Upper lobe of left lung (tissue), 6 donors: ENCODE results near the gene F11R. TPM values are rescaled to one million over a fixed set of nuclear protein-coding genes. Genes with fewer than 3 reads are reported as not detected.
A peak's percentile ranks its signal among the peaks of the same experiment; 100 is the strongest.

Source experiments
- ATAC-seq, 2 donors: fragments of 200-7000 bp; cut with Tn5 transposase; one replicate each; pipeline ENCODE4 v1.9.1; 2022; ENCODE audit warnings: mild to moderate bottlenecking in 2 of 2, moderate library complexity in 2 of 2; ENCODE audit not compliant: low FRiP score in 2 of 2
- DNase-seq, 2 donors: peaks; one replicate each; pipeline ENCODE4 v3.0.0-alpha.2; 2019 to 2020
- H3K27ac ChIP-seq, 4 donors: fragments of 200-600 bp; sonication (generic); one replicate each; pipeline ENCODE4 v1.5.1; 2016 to 2019
- H3K27me3 ChIP-seq, 4 donors: fragments of 200-600 bp; sonication (generic); one replicate each; pipeline ENCODE4 v1.5.1; 2017 to 2019
- H3K36me3 ChIP-seq, 4 donors: fragments of 200-600 bp; sonication (generic); one replicate each; pipeline ENCODE4 v1.5.1; 2016 to 2019
- H3K4me1 ChIP-seq, 4 donors: fragments of 200-600 bp; sonication (generic); one replicate each; pipeline ENCODE4 v1.5.1; 2018 to 2019
- H3K4me3 ChIP-seq, 4 donors: fragments of 200-600 bp; sonication (generic); one replicate each; pipeline ENCODE4 v1.5.1; 2017 to 2019; ENCODE audit warnings: mild to moderate bottlenecking in 2 of 4, moderate library complexity in 1 of 4
- H3K9me3 ChIP-seq, 4 donors: fragments of 200-600 bp; sonication (generic); one replicate each; pipeline ENCODE4 v1.5.1; 2018 to 2019
- EP300 ChIP-seq, 4 donors: sonication (generic); formaldehyde crosslinking; IDR thresholded peaks; one replicate each; pipeline ENCODE4 v1.5.1; 2017; ENCODE audit warnings: antibody characterized with exemption in 4 of 4, control low read depth in 2 of 4
- POLR2A ChIP-seq, 4 donors: fragments of 450-650 bp; IDR thresholded peaks; one replicate each; pipeline ENCODE4 v1.5.1; 2016 to 2017; ENCODE audit warnings: antibody characterized with exemption in 4 of 4, mild to moderate bottlenecking in 2 of 4
- POLR2AphosphoS5 ChIP-seq, 2 donors: sonication (generic); formaldehyde crosslinking; IDR thresholded peaks; one replicate each; pipeline ENCODE4 v1.5.1; 2017; ENCODE audit warnings: antibody characterized with exemption in 2 of 2
- WGBS, 2 donors: methylation state at CpG; one replicate each; pipeline ENCODE4 v1.1.5; 2017 to 2018; 5-methylcytosine and 5-hydroxymethylcytosine counted together
- total RNA-seq, 6 donors: library from RNA; depleted of rRNA in 4 of 6; stranded (reverse); fragments of >200 nt in 4 of 6; gene quantifications; one replicate each; pipeline versions ENCODE4 v1.1.0 to v1.2.1, GENCODE V29; 2016 to 2021
- TF ChIP-seq, protein P1 (sequence below), 6 experiments: fragments of 450-650 bp in 4 of 6; fragments of 200-600 bp in 2 of 6; sonication (generic) in 2 of 6; IDR thresholded peaks; one replicate each; pipeline ENCODE4 v1.5.1; 2016 to 2019; ENCODE audit warnings: antibody characterized with exemption in 6 of 6
- donor health status: DM: no; HTN: no; CAD: no; lungs with moderate emphysema.
- donor health status: DM: no; HTN: yes; CAD: no; lungs with severe emphysema.

The F11R gene
- total RNA-seq, 6 donors from 2014 or later: 99.0 to 209 (median 172) TPM

DNA sequence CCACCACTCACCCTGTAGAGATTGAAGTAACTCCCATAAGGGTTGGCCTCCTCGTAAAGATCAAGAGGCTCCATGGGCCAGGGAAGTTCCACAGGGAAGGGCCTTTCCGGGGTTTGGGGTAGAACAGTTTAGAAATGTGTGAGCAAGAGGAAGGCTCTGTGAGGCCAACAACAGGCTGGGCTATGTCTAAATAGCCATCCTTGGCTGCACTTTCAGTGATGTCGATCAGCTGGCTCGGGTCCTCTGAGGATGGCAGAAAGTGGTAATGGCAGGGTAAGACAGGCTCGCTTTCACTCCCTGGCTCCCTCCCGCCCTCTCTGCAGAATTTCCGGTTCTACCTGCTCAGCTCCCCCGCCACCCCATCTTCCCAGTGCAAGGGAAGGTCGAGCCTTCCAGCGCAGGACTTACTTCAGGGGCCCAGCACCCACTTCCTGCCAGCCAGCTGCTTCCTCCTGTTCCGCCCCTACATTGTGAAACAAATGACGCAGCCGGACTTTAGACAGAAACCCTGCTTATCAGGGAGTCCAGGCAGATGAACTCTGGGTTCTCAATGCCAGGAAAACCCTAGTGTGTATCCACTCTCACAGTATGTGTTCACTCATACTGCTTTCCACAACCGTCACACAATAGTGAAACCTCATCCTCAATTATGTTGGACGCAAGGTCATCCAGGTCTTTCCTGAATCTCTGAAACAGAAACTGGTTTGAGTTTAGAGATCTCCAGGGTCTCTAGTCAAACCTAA lies 7.3 kb downstream of the F11R start:
- Histone ChIP-seq H3K4me3 (peak overlapping the region in 3 of 4 donors; percentile 20 to 40 (median 22)), H3K36me3 (no peaks in the 10 kb centered on the region), H3K27me3 (no peaks in the 10 kb centered on the region), H3K4me1 (peaks cover 73 to 94% (median 76%) of the 10 kb centered on the region in 4 donors), H3K27ac (peak overlapping the region; percentile 91 to 96 (median 92)), H3K9me3 (no peaks in the 10 kb centered on the region)
- peak; percentile 93 to 94 for ATAC-seq
- peak in 1 of 2 donors; percentile 98 for DNase-seq
- WGBS, 2 donors: 6 to 14% methylated on average over 15 of the region's 15 CpGs
- TF ChIP-seq POLR2A (IDR thresholded peaks at IDR 0.05) (peak in 1 of 4 donors; percentile 79), POLR2AphosphoS5 (IDR thresholded peaks at IDR 0.05) (peak; percentile 96 to 99), EP300 (IDR thresholded peaks at IDR 0.05) (peak; percentile 92 to 98 (median 96))
- TF ChIP-seq, protein P1, sequence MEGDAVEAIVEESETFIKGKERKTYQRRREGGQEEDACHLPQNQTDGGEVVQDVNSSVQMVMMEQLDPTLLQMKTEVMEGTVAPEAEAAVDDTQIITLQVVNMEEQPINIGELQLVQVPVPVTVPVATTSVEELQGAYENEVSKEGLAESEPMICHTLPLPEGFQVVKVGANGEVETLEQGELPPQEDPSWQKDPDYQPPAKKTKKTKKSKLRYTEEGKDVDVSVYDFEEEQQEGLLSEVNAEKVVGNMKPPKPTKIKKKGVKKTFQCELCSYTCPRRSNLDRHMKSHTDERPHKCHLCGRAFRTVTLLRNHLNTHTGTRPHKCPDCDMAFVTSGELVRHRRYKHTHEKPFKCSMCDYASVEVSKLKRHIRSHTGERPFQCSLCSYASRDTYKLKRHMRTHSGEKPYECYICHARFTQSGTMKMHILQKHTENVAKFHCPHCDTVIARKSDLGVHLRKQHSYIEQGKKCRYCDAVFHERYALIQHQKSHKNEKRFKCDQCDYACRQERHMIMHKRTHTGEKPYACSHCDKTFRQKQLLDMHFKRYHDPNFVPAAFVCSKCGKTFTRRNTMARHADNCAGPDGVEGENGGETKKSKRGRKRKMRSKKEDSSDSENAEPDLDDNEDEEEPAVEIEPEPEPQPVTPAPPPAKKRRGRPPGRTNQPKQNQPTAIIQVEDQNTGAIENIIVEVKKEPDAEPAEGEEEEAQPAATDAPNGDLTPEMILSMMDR (IDR thresholded peaks at IDR 0.05): no peak

DNA sequence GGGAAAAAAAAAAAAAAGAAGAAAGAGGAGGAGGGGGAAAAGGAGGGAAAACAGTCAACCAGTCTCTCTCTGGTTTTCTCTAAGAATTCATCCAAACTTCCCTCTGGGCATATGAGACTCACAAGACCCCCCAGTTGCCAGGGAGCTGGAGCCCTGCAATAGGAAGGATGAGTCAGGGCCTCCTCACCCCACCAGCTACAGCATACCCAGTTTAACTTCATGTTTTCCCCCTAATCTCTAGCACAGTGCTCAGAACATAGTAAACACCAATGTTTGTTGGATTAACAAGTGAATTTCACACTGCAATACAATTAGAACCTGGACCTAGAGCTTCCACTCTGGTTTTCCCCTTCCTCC lies 7.8 kb downstream of the F11R start:
- Histone ChIP-seq H3K4me3 (peak overlapping the region in 3 of 4 donors; percentile 20 to 40 (median 22)), H3K4me1 (peaks cover 72 to 94% (median 74%) of the 10 kb centered on the region in 4 donors), H3K9me3 (no peaks in the 10 kb centered on the region), H3K27me3 (no peaks in the 10 kb centered on the region), H3K36me3 (peaks cover 0 to 2% (median 0%) of the 10 kb centered on the region in 4 donors), H3K27ac (peak overlapping the region; percentile 91 to 96 (median 92))
- ATAC-seq (peak in 1 of 2 donors; percentile 61), DNase-seq (peak in 1 of 2 donors; percentile 69)
- TF ChIP-seq POLR2AphosphoS5 (IDR thresholded peaks at IDR 0.05) (no peak), POLR2A (IDR thresholded peaks at IDR 0.05) (no peak), EP300 (IDR thresholded peaks at IDR 0.05) (no peak)
- TF ChIP-seq, protein P1 (IDR thresholded peaks at IDR 0.05): no peak

DNA sequence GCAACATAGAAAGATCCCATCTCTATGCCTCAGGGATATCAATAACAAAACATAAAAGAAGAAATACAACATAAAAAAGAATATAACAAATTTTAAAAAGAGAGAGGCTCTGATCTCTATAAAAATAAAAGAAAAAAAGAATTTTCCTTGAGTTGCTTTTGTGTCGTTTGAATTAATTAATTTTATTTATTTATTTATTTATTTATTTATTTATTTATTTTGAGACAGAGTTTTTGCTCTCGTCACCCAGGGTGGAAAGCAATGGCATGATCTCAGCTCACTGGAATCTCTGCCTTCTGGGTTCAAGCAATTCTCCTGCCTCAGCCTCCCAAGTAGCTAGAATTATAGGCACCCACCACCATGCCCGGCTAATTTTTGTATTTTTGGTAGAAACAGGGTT lies 8.5 kb downstream of the F11R start:
- no peak for ATAC-seq
- TF ChIP-seq EP300 (IDR thresholded peaks at IDR 0.05): no peak
- TF ChIP-seq POLR2AphosphoS5 (IDR thresholded peaks at IDR 0.05): no peak
- TF ChIP-seq POLR2A (IDR thresholded peaks at IDR 0.05): no peak
- TF ChIP-seq, protein P1 (IDR thresholded peaks at IDR 0.05): no peak
- peaks cover 69 to 94% (median 71%) of the 10 kb centered on the region in 4 donors for H3K4me1 ChIP-seq
- WGBS, 2 donors: 78 to 89% methylated on average over 3 of the region's 3 CpGs
- no peaks in the 10 kb centered on the region for H3K27me3 ChIP-seq
- H3K9me3 ChIP-seq: no peaks in the 10 kb centered on the region
- H3K27ac ChIP-seq: peak overlapping the region; percentile 91 to 96 (median 92)
- no peak overlapping the region for H3K4me3 ChIP-seq
- no peak for DNase-seq
- H3K36me3 ChIP-seq: peaks cover 0 to 6% (median 0%) of the 10 kb centered on the region in 4 donors

DNA sequence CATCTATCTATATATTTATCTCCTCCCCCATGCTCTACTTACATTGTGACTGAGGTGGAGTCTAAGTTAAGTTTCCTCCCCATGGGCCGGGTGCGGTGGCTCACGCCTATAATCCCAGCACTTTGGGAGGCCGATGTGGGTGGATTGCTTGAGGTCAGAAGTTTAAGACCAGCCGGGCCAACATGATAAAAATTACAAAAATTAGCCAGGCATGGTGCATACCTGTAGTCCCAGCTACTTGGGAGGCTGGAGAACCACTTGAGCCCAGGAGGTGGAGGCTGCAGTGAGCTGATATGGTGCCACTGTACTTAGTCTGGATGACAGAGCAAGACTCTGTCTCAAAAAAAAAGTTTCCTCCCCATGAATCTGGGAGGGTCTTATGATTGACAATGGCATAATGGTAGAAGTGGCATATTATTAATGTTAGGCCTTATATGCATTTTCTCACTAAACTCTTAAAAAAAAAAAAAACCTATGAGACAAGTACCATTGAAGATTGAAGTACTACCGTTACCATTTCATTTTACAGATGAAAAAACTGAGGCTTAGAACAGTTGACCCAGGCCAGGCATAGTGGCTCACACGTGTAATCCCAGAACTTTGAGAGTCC lies 11.2 kb downstream of the F11R start:
- ATAC-seq (no peak), DNase-seq (no peak)
- peak overlapping the region; percentile 7 to 65 (median 44) for H3K27ac ChIP-seq
- H3K9me3 ChIP-seq: no peaks in the 10 kb centered on the region
- peaks cover 0 to 6% (median 0%) of the 10 kb centered on the region in 4 donors for H3K36me3 ChIP-seq
- H3K27me3 ChIP-seq: no peaks in the 10 kb centered on the region
- no peak overlapping the region for H3K4me3 ChIP-seq
- no peak for TF ChIP-seq POLR2AphosphoS5 (IDR thresholded peaks at IDR 0.05)
- TF ChIP-seq POLR2A (IDR thresholded peaks at IDR 0.05): no peak
- TF ChIP-seq EP300 (IDR thresholded peaks at IDR 0.05): no peak
- 64 to 94% methylated on average over 7 of the region's 7 CpGs for WGBS, 2 donors
- H3K4me1 ChIP-seq: peaks cover 51 to 83% (median 60%) of the 10 kb centered on the region in 4 donors

DNA sequence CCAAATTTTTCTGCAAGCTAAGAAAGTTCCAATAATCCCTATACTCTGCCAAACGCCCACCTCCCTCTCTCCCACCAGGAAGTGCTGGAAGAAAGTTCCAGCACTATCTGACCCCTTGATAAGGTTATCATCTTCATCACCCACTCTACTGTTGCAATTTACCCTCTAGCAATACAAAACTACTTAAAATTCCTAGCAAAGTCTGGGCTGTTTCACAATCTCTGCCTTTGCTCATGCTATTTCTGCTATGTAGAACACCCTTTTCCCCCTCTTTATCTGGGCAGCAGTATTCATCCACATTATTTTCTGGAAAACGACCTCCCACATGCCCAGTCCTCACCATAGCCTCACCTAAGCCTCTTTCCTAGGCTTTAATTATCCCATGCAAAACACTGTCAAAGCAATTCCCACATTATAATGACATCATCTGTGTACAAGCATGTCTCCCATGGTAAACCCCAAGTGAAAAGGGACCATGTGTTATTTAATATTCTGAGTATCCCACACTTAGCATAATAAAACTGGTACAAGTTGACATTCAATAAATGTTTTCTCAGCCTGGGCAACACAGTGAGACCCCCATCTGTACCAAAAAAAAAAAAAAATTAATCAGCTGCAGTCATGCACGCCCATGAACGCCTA lies 12.0 kb downstream of the F11R start:
- Histone ChIP-seq H3K4me1 (peaks cover 44 to 78% (median 53%) of the 10 kb centered on the region in 4 donors), H3K9me3 (no peaks in the 10 kb centered on the region), H3K36me3 (peaks cover 0 to 6% (median 0%) of the 10 kb centered on the region in 4 donors), H3K27me3 (no peaks in the 10 kb centered on the region), H3K27ac (peak overlapping the region; percentile 7 to 65 (median 37)), H3K4me3 (no peak overlapping the region)
- peak in 1 of 2 donors; percentile 27 for TF ChIP-seq POLR2AphosphoS5 (IDR thresholded peaks at IDR 0.05)
- TF ChIP-seq EP300 (IDR thresholded peaks at IDR 0.05): peak in 2 of 4 donors; percentile 2 to 5
- no peak for TF ChIP-seq POLR2A (IDR thresholded peaks at IDR 0.05)
- 67 to 70% methylated on average over 4 of the region's 4 CpGs for WGBS, 2 donors
- no peak for DNase-seq
- no peak for ATAC-seq
